PC-9 (cell line): ENCODE results near the gene RABL6.

ENCODE experiments used
- CTCF ChIP-seq: fragments of 200-600 bp; sonication (generic); conservative IDR thresholded peaks from 2 replicates; pipeline ENCODE4 v1.6.1; 2017; ENCODE audit warnings: mixed run types, antibody characterized with exemption, mild to moderate bottlenecking, moderate library complexity
- EZH2 ChIP-seq: fragments of 200-600 bp; sonication (generic); IDR thresholded peaks from 2 replicates; pipeline ENCODE4 v1.8.0; 2017; ENCODE audit warnings: antibody characterized with exemption, low read depth

- TF ChIP-seq CTCF (no peak), EZH2 (no peak)
These were observed 72.9 kb downstream of the RABL6 start for GRCh38 chr9:136880651-136881050.
